H1 (cell line): ENCODE measurements around the gene TMEM200B. TPM values are rescaled to one million over a fixed set of nuclear protein-coding genes. Genes with fewer than 3 reads are reported as not detected.

Experiments used
- CTCF ChIA-PET: fragments of 300-600 bp; sonication (Branson Sonifier 250); formaldehyde crosslinking; loops from one replicate; lab custom pipeline; 2021; ENCODE audit not compliant: partially characterized antibody; lab: Charles Lee
- POLR2A ChIA-PET: fragments of 300-600 bp; sonication (Branson Sonifier 250); formaldehyde crosslinking; loops from one replicate; lab custom pipeline; 2021; ENCODE audit warnings: inconsistent platforms; ENCODE audit not compliant: partially characterized antibody; lab: Charles Lee
- DNase-seq, 2 experiments: peaks; one replicate each; pipeline versions ENCODE4 v3.0.0 to v3.0.0-alpha.2; 2010 to 2022; ENCODE audit warnings: low spot score in 2 of 2, low read depth in 1 of 2, mixed read lengths in 1 of 2
- FAIRE-seq: peaks from 2 replicates; lab custom pipeline; 2011; peaks lifted over from hg19 to GRCh38; lab: Jason Lieb, UNC
- H2AFZ ChIP-seq: 2 replicates; pipeline ENCODE4 v1.8.1; 2012; ENCODE audit warnings: low read length, inconsistent platforms
- H2AK5ac ChIP-seq: 2 replicates; pipeline ENCODE4 v1.6.1; 2013; ENCODE audit warnings: low read depth, low read length
- H2BK120ac ChIP-seq: replicated peaks from 2 replicates; pipeline ENCODE3; 2013; ENCODE audit warnings: low read depth, low read length, inconsistent platforms
- H2BK12ac ChIP-seq: 2 replicates; pipeline ENCODE4 v1.6.1; 2013; ENCODE audit warnings: low read depth, low read length
- H2BK15ac ChIP-seq: 2 replicates; pipeline ENCODE4 v1.6.1; 2013; ENCODE audit warnings: low read length
- H2BK20ac ChIP-seq: 2 replicates; pipeline ENCODE4 v1.6.1; 2013; ENCODE audit warnings: low read length
- H2BK5ac ChIP-seq: 2 replicates; pipeline ENCODE4 v1.6.1; 2013; ENCODE audit warnings: low read depth, low read length
- H3K14ac ChIP-seq: 2 replicates; pipeline ENCODE4 v1.6.1; 2013; ENCODE audit warnings: inconsistent platforms; ENCODE audit not compliant: insufficient read length
- H3K18ac ChIP-seq: 2 replicates; pipeline ENCODE4 v1.6.1; 2013; ENCODE audit warnings: low read length; ENCODE audit errors: extremely low read depth
- H3K23ac ChIP-seq: 2 replicates; pipeline ENCODE4 v1.6.1; 2013; ENCODE audit warnings: inconsistent platforms; ENCODE audit not compliant: insufficient read length
- H3K23me2 ChIP-seq: 2 replicates; pipeline ENCODE4 v1.6.1; 2013; ENCODE audit warnings: low read depth, low read length
- H3K27ac ChIP-seq: 2 replicates; pipeline ENCODE4 v1.6.1; 2011; ENCODE audit warnings: low read depth, low read length, inconsistent platforms
- H3K27me3 ChIP-seq, 4 experiments: replicated peaks in 1 of 4; 1 replicate in 1 of 4; 2 replicates in 3 of 4; pipeline versions ENCODE4 v1.6.1 to v1.8.1; 2011 to 2013; ENCODE audit warnings: low read length in 3 of 4, mild to moderate bottlenecking in 3 of 4, inconsistent platforms in 2 of 4, mixed read lengths in 2 of 4, moderate library complexity in 1 of 4; ENCODE audit not compliant: control insufficient read depth in 3 of 4, insufficient read depth in 3 of 4; ENCODE audit errors: extremely low read depth in 1 of 4
- H3K36me3 ChIP-seq, 4 experiments: 2 replicates each; pipeline versions ENCODE4 v1.6.1 to v1.8.1; 2011 to 2013; ENCODE audit warnings: mild to moderate bottlenecking in 4 of 4, low read length in 3 of 4, moderate library complexity in 2 of 4, control low read depth in 1 of 4, inconsistent platforms in 1 of 4; ENCODE audit not compliant: insufficient read depth in 4 of 4, control insufficient read depth in 2 of 4
- H3K4ac ChIP-seq: replicated peaks from 2 replicates; pipeline ENCODE3; 2013; ENCODE audit warnings: low read length, low read depth, mixed read lengths, inconsistent platforms; ENCODE audit not compliant: insufficient read length
- H3K4me1 ChIP-seq, 4 experiments: replicated peaks in 1 of 4; 1 replicate in 1 of 4; 2 replicates in 3 of 4; pipeline versions ENCODE4 v1.6.1 to v1.8.1; 2011 to 2013; ENCODE audit warnings: low read length in 3 of 4, inconsistent platforms in 2 of 4, mixed read lengths in 1 of 4; ENCODE audit not compliant: insufficient read depth in 4 of 4, control insufficient read depth in 3 of 4
- H3K4me2 ChIP-seq, 2 experiments: 2 replicates each; pipeline versions ENCODE4 v1.6.1 to v1.8.1; 2011 to 2013; ENCODE audit warnings: low read depth in 2 of 2, low read length in 2 of 2, control low read depth in 1 of 2, inconsistent platforms in 1 of 2, mild to moderate bottlenecking in 1 of 2; ENCODE audit not compliant: insufficient read depth in 1 of 2
- H3K4me3 ChIP-seq, 4 experiments: fragments of 200-600, 300-600 bp in 1 of 4; sonication (generic), shearing (Covaris generic), sonication (Bioruptor Twin) in 1 of 4; 2 replicates each; pipeline versions ENCODE4 v1.5.1 to v1.8.1; 2011 to 2016; ENCODE audit warnings: low read length in 4 of 4, low read depth in 3 of 4, control low read depth in 2 of 4, inconsistent platforms in 2 of 4, mild to moderate bottlenecking in 2 of 4, mixed read lengths in 1 of 4, moderate library complexity in 1 of 4; ENCODE audit not compliant: insufficient read depth in 2 of 4; ENCODE audit errors: extremely low read depth in 1 of 4
- H3K56ac ChIP-seq: replicated peaks from 2 replicates; pipeline ENCODE3; 2013; ENCODE audit warnings: low read depth, mild to moderate bottlenecking, mixed read lengths, low read length, inconsistent platforms; ENCODE audit not compliant: insufficient read length
- H3K79me1 ChIP-seq: 2 replicates; pipeline ENCODE4 v1.6.1; 2013; ENCODE audit warnings: low read depth, low read length, control low read depth
- H3K79me2 ChIP-seq, 2 experiments: 2 replicates each; pipeline versions ENCODE4 v1.6.1 to v1.8.1; 2012 to 2013; ENCODE audit warnings: low read length in 2 of 2, mild to moderate bottlenecking in 2 of 2, inconsistent platforms in 1 of 2; ENCODE audit not compliant: insufficient read depth in 2 of 2, control insufficient read depth in 1 of 2
- H3K9ac ChIP-seq, 4 experiments: replicated peaks in 1 of 4; 1 replicate in 1 of 4; 2 replicates in 3 of 4; pipeline versions ENCODE4 v1.6.1 to v1.8.1; 2011 to 2013; ENCODE audit warnings: low read depth in 3 of 4, low read length in 3 of 4, control low read depth in 2 of 4, mild to moderate bottlenecking in 2 of 4, moderate library complexity in 2 of 4, inconsistent platforms in 1 of 4; ENCODE audit errors: extremely low read depth in 1 of 4
- H3K9me3 ChIP-seq, 2 experiments: 2 replicates each; pipeline versions ENCODE4 v1.6.1 to v1.8.1; 2012 to 2013; ENCODE audit warnings: mild to moderate bottlenecking in 2 of 2, moderate library complexity in 2 of 2, control low read depth in 1 of 2, inconsistent platforms in 1 of 2, low read depth in 1 of 2, low read length in 1 of 2, mixed read lengths in 1 of 2; ENCODE audit not compliant: insufficient read depth in 2 of 2
- H4K20me1 ChIP-seq, 2 experiments: replicated peaks in 1 of 2; 2 replicates each; pipeline versions ENCODE3 to v1.8.1; 2011 to 2013; ENCODE audit warnings: inconsistent platforms in 2 of 2, low read length in 2 of 2, mild to moderate bottlenecking in 1 of 2; ENCODE audit not compliant: insufficient read depth in 2 of 2, control insufficient read depth in 1 of 2
- H4K5ac ChIP-seq: 2 replicates; pipeline ENCODE4 v1.6.1; 2013; ENCODE audit warnings: low read length, low read depth, mixed read lengths, inconsistent platforms; ENCODE audit not compliant: insufficient read length
- H4K8ac ChIP-seq: 2 replicates; pipeline ENCODE4 v1.8.0; 2013; ENCODE audit warnings: mild to moderate bottlenecking, moderate library complexity, low read length, inconsistent platforms; ENCODE audit not compliant: insufficient read depth; ENCODE audit errors: extremely low read depth
- H4K91ac ChIP-seq: replicated peaks from 2 replicates; pipeline ENCODE3; 2013; ENCODE audit warnings: low read length, mixed read lengths, inconsistent platforms; ENCODE audit not compliant: insufficient read length
- CEBPB ChIP-seq: IDR thresholded peaks from 2 replicates; pipeline ENCODE4 v1.6.1; 2012; ENCODE audit warnings: low read depth, low read length
- CREB1 ChIP-seq: IDR thresholded peaks from 2 replicates; pipeline ENCODE4 v1.6.1; 2012; ENCODE audit warnings: inconsistent platforms
- CTBP2 ChIP-seq: IDR thresholded peaks from 2 replicates; pipeline ENCODE4 v1.7.0; 2011; ENCODE audit warnings: borderline replicate concordance, mild to moderate bottlenecking, moderate library complexity, mixed read lengths, low read length; ENCODE audit not compliant: insufficient read depth, insufficient read length
- GTF2F1 ChIP-seq: IDR thresholded peaks from 2 replicates; pipeline ENCODE4 v1.6.1; 2012; ENCODE audit warnings: low read depth, low read length, improper control_type of control experiment, borderline replicate concordance
- KDM1A ChIP-seq: fragments of 200-600, 300-600 bp; sonication (generic); IDR thresholded peaks from 2 replicates; pipeline ENCODE4 v1.7.1; 2016; ENCODE audit warnings: mild to moderate bottlenecking, low read length, borderline replicate concordance
- MAFK ChIP-seq: IDR thresholded peaks from 2 replicates; pipeline ENCODE4 v1.6.1; 2012; ENCODE audit warnings: low read depth, mild to moderate bottlenecking, improper control_type of control experiment, low read length
- PHF8 ChIP-seq: fragments of 200-600 bp; sonication (generic); conservative IDR thresholded peaks from 2 replicates; pipeline ENCODE4 v1.7.1; 2012; ENCODE audit warnings: low read depth, mild to moderate bottlenecking, inconsistent platforms, low read length, moderate library complexity
- RNF2 ChIP-seq: fragments of 200-900, 300-1000 bp; sonication (generic); IDR thresholded peaks from 2 replicates; pipeline ENCODE4 v1.7.1; 2016; ENCODE audit warnings: borderline replicate concordance, low read depth, mild to moderate bottlenecking, antibody characterized with exemption, low read length; ENCODE audit not compliant: poor library complexity, severe bottlenecking; ENCODE audit errors: missing control alignments
- SIRT6 ChIP-seq: IDR thresholded peaks from one replicate; pipeline ENCODE4 v1.7.1; 2012; ENCODE audit warnings: low read length, inconsistent platforms
- SP1 ChIP-seq: IDR thresholded peaks from 2 replicates; pipeline ENCODE4 v1.6.1; 2011; ENCODE audit warnings: low read depth, low read length
- WGBS, 2 experiments: shearing (Covaris generic) in 1 of 2; methylation state at CpG; one replicate each; pipeline versions ENCODE4 v1.1.6 to v1.1.7; 2013 to 2015; ENCODE audit warnings: low lambda C conversion rate in 2 of 2, mixed read lengths in 2 of 2, inconsistent platforms in 1 of 2, low coverage in 1 of 2, missing lambda C conversion rate in 1 of 2; ENCODE audit not compliant: insufficient replicate concordance in 2 of 2, insufficient coverage in 1 of 2, insufficient read length in 1 of 2; ENCODE audit errors: extremely low coverage in 1 of 2, missing lambda C conversion rate in 1 of 2; 5-methylcytosine and 5-hydroxymethylcytosine counted together
- polyA plus RNA-seq, 7 experiments: library from polyadenylated mRNA; depleted of rRNA in 3 of 7; stranded (reverse) in 5 of 7; unstranded in 2 of 7; fragments of >200 nt in 5 of 7; fragments of 200-250 nt in 2 of 7; gene quantifications; 1 replicate in 5 of 7; 2 replicates in 1 of 7; 4 replicates in 1 of 7; pipeline versions ENCODE4 v1.2.1 to v1.2.3, GENCODE V29; 2011 to 2013; ENCODE audit warnings: missing spikeins in 2 of 7, mixed read lengths in 2 of 7
- total RNA-seq: library from RNA; stranded (reverse); fragmentation: NEBNext Ultra II Directional; extraction: Animal tissue kit (Norgen Biotek cat#: 25700); gene quantifications from 2 replicates; pipeline ENCODE4 v1.2.1, GENCODE V29; 2021

The TMEM200B gene
- total and polyA plus RNA-seq, 2 of the 8 experiments (the other 6 are each of a cell fraction or from before 2014, with no cell fraction given) = 4.9 to 11.0 TPM

- Histone ChIP-seq H3K27me3 (no peaks in the 10 kb centered on the region), H2BK120ac (no peak overlapping the region), H3K9me3 (no peaks in the 10 kb centered on the region), H3K27ac (no peak overlapping the region), H2AFZ (no peak overlapping the region), H3K56ac (no peak overlapping the region), H3K36me3 (peaks cover 16 to 89% (median 57%) of the 10 kb centered on the region in 4 experiments), H2BK15ac (no peak overlapping the region), H3K79me1 (no peaks in the 10 kb centered on the region), H3K4ac (no peak overlapping the region), H3K14ac (no peak overlapping the region), H3K9ac (no peak overlapping the region), H2AK5ac (no peak overlapping the region)
- ChIA-PET CTCF (interaction anchor here (1.1 to 3.1 kb wide), 6 partner anchors 11 to 46 kb away, joined by 3 to 7 read pairs (median 4); no protein-coding TSS in a partner anchor), POLR2A (interaction anchor here (1.0 to 2.8 kb wide), 7 partner anchors 10 to 37 kb away, joined by 3 to 16 read pairs (median 4); partner anchors contain the start of gene SRSF4)
- no peak for DNase-seq
- 87% methylated on average over 10 of the region's 10 CpGs; no CpG with 5 or more reads in 1 of the 2 experiments for WGBS, 2 experiments
- no peak for TF ChIP-seq RNF2
- TF ChIP-seq GTF2F1 = no peak
- TF ChIP-seq KDM1A = no peak
- TF ChIP-seq MAFK = no peak
- TF ChIP-seq CTBP2 = no peak
- no peak for TF ChIP-seq SIRT6
- TF ChIP-seq SP1 = no peak
- no peak for TF ChIP-seq CEBPB
- no peak for TF ChIP-seq PHF8
- no peak for TF ChIP-seq CREB1
- TF ChIP-seq, all 59 proteins: peak for 0
- Histone ChIP-seq H3K4me1 (no peaks in the 10 kb centered on the region; a peak in 3 of 7 replicates), H3K79me2 (peaks cover 0 to 32% of the 10 kb centered on the region in 2 experiments; a peak in 3 of 4 replicates), H4K8ac (no peak overlapping the region), H3K23ac (no peak overlapping the region), H4K91ac (no peak overlapping the region), H3K23me2 (no peaks in the 10 kb centered on the region), H4K5ac (no peak overlapping the region), H4K20me1 (no peaks in the 10 kb centered on the region), H3K4me2 (no peak overlapping the region), H3K4me3 (no peak overlapping the region), H2BK5ac (peak overlapping the region; percentile 22; the same call in 1 of the 2 replicates), H2BK20ac (no peak overlapping the region), H3K18ac (no peak overlapping the region), H2BK12ac (no peak overlapping the region)
- no peak for FAIRE-seq
Measured at GRCh38 chr1:29156543-29157268, 33.0 kb upstream of the TMEM200B start.
